ENCODE results near the gene ZDHHC19. TPM values are rescaled to one million over a fixed set of nuclear protein-coding genes. Genes with fewer than 3 reads are reported as not detected.

The ZDHHC19 gene
- polyA plus RNA-seq, 1 donor from 2014 or later: 3.8 TPM

DNA sequence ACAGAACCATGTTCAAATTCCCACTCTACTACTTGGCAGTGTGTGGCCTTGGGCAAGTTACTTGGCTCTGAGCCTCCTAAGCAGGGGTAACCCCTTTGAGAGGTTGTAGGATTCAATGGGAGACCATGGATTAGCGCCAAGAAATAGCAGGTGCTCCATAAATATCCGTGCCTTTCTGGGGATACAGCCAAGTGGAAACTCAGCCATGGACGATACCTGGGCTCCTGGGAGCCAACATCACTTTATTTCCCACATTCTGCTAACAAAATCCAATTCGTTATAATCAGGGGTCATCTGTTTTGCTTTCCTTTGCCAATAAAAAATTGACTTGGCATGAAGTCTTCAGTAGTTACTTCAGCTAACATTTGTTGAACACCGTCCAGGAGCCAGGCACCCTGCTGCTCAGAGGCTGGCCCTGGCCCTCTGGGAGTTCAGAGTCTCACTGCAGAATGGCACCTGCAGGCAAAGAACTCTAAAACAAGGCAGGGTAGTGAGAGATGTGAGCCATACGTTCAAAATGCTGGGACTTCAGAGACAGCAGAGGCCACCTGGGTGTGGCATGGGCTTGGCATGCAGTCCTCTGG lies 42.3 kb downstream of the ZDHHC19 start:
- H2AFZ ChIP-seq (ENCODE audit: low read depth, low read length): no peak overlapping the region
- no peaks in the 10 kb centered on the region for H3K9me3 ChIP-seq (ENCODE audit: low read length)
- no peaks in the 10 kb centered on the region for H3F3A ChIP-seq (ENCODE audit: insufficient read depth, low read length, poor library complexity, severe bottlenecking)
- H3K9me2 ChIP-seq (ENCODE audit: insufficient read depth, low read length): no peaks in the 10 kb centered on the region
- no peaks in the 10 kb centered on the region for H4K20me1 ChIP-seq (ENCODE audit: insufficient read depth)
- H3K79me2 ChIP-seq (replicated peaks; ENCODE audit: insufficient read depth, low read length): no peaks in the 10 kb centered on the region
- no peak overlapping the region for H3K9ac ChIP-seq (ENCODE audit: low read length)
- H3K4me2 ChIP-seq (ENCODE audit: low read length): no peak overlapping the region
- H3K27me3 ChIP-seq (ENCODE audit: insufficient read depth, low read depth, low read length): no peaks in the 10 kb centered on the region
- H3K4me3 ChIP-seq (ENCODE audit: low read length): no peak overlapping the region
- H3K27ac ChIP-seq (ENCODE audit: low read length): no peak overlapping the region
- H3K36me3 ChIP-seq (ENCODE audit: insufficient read depth, low read length): no peaks in the 10 kb centered on the region
- no peak for TF ChIP-seq POLR2AphosphoS5 (IDR thresholded peaks at IDR 0.05)
- TF ChIP-seq EZH2 (IDR thresholded peaks at IDR 0.05; ENCODE audit: borderline replicate concordance, insufficient read depth, low read length, poor library complexity, severe bottlenecking): no peak
- no peak for TF ChIP-seq SMC3 (conservative IDR thresholded peaks at IDR 0.05; ENCODE audit: poor library complexity)
- TF ChIP-seq, protein P1, sequence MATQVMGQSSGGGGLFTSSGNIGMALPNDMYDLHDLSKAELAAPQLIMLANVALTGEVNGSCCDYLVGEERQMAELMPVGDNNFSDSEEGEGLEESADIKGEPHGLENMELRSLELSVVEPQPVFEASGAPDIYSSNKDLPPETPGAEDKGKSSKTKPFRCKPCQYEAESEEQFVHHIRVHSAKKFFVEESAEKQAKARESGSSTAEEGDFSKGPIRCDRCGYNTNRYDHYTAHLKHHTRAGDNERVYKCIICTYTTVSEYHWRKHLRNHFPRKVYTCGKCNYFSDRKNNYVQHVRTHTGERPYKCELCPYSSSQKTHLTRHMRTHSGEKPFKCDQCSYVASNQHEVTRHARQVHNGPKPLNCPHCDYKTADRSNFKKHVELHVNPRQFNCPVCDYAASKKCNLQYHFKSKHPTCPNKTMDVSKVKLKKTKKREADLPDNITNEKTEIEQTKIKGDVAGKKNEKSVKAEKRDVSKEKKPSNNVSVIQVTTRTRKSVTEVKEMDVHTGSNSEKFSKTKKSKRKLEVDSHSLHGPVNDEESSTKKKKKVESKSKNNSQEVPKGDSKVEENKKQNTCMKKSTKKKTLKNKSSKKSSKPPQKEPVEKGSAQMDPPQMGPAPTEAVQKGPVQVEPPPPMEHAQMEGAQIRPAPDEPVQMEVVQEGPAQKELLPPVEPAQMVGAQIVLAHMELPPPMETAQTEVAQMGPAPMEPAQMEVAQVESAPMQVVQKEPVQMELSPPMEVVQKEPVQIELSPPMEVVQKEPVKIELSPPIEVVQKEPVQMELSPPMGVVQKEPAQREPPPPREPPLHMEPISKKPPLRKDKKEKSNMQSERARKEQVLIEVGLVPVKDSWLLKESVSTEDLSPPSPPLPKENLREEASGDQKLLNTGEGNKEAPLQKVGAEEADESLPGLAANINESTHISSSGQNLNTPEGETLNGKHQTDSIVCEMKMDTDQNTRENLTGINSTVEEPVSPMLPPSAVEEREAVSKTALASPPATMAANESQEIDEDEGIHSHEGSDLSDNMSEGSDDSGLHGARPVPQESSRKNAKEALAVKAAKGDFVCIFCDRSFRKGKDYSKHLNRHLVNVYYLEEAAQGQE (IDR thresholded peaks at IDR 0.05; ENCODE audit: borderline replicate concordance): no peak
- TF ChIP-seq, protein P2, sequence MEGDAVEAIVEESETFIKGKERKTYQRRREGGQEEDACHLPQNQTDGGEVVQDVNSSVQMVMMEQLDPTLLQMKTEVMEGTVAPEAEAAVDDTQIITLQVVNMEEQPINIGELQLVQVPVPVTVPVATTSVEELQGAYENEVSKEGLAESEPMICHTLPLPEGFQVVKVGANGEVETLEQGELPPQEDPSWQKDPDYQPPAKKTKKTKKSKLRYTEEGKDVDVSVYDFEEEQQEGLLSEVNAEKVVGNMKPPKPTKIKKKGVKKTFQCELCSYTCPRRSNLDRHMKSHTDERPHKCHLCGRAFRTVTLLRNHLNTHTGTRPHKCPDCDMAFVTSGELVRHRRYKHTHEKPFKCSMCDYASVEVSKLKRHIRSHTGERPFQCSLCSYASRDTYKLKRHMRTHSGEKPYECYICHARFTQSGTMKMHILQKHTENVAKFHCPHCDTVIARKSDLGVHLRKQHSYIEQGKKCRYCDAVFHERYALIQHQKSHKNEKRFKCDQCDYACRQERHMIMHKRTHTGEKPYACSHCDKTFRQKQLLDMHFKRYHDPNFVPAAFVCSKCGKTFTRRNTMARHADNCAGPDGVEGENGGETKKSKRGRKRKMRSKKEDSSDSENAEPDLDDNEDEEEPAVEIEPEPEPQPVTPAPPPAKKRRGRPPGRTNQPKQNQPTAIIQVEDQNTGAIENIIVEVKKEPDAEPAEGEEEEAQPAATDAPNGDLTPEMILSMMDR (IDR thresholded peaks at IDR 0.05; ENCODE audit: poor library complexity, severe bottlenecking): no peak
- no peak for TF ChIP-seq MXI1 (conservative IDR thresholded peaks at IDR 0.05; ENCODE audit: poor library complexity, severe bottlenecking)
- no peak for TF ChIP-seq RAD21 (conservative IDR thresholded peaks at IDR 0.05)
- TF ChIP-seq EP300 (conservative IDR thresholded peaks at IDR 0.05; ENCODE audit: poor library complexity, severe bottlenecking): no peak
- no peak for TF ChIP-seq TAF1 (IDR thresholded peaks at IDR 0.05; ENCODE audit: low read depth)

DNA sequence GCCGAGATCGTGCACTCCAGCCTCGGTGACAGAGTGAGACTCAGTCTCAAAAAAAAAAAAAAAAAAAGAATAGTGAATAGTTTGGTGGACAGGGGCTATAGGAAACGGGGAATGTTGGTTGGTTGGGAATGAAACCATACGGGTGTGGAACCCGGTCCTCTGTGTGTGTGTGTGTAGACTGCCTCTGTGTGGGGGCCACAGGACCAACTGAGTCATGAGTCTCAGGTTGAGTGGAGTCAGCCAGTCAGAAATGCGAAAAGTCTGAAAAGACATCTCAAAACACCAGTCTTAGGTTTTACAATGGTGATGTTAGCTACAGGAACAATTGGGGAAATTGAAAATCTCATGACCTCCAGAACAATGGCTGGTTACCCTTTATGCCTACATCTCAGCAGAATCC lies 44.5 kb downstream of the ZDHHC19 start:
- Histone ChIP-seq H3K9me3 (ENCODE audit: low read length) (no peaks in the 10 kb centered on the region), H4K20me1 (ENCODE audit: insufficient read depth) (no peaks in the 10 kb centered on the region), H3K9ac (ENCODE audit: low read length) (no peak overlapping the region), H3K36me3 (ENCODE audit: insufficient read depth, low read length) (no peaks in the 10 kb centered on the region), H2AFZ (ENCODE audit: low read depth, low read length) (no peak overlapping the region), H3K79me2 (replicated peaks; ENCODE audit: insufficient read depth, low read length) (no peaks in the 10 kb centered on the region), H3K27ac (ENCODE audit: low read length) (no peak overlapping the region), H3K4me2 (ENCODE audit: low read length) (no peak overlapping the region), H3F3A (ENCODE audit: insufficient read depth, low read length, poor library complexity, severe bottlenecking) (no peaks in the 10 kb centered on the region), H3K4me3 (ENCODE audit: low read length) (no peak overlapping the region), H3K9me2 (ENCODE audit: insufficient read depth, low read length) (no peaks in the 10 kb centered on the region), H3K27me3 (ENCODE audit: insufficient read depth, low read depth, low read length) (no peaks in the 10 kb centered on the region)
- TF ChIP-seq EP300 (conservative IDR thresholded peaks at IDR 0.05; ENCODE audit: poor library complexity, severe bottlenecking) (no peak), EZH2 (IDR thresholded peaks at IDR 0.05; ENCODE audit: borderline replicate concordance, insufficient read depth, low read length, poor library complexity, severe bottlenecking) (no peak), SMC3 (conservative IDR thresholded peaks at IDR 0.05; ENCODE audit: poor library complexity) (no peak), RAD21 (conservative IDR thresholded peaks at IDR 0.05) (no peak), TAF1 (IDR thresholded peaks at IDR 0.05; ENCODE audit: low read depth) (no peak), POLR2AphosphoS5 (IDR thresholded peaks at IDR 0.05) (no peak)
- TF ChIP-seq, protein P2 (IDR thresholded peaks at IDR 0.05; ENCODE audit: poor library complexity, severe bottlenecking): no peak
